Measurements from ENCODE around the gene TUBE1.
"Not testable (repeated sequence)": the region's sequence is repeated elsewhere in the genome, so short reads cannot be mapped to it uniquely, and the experiment has no call there.

Gene TUBE1

GRCh38 chr6:112087136-112087911, at the start of gene TUBE1, which contains the start of gene FAM229B:
TSS of gene TUBE1 (minus strand) at chr6:112087482. CDS start at chr6:112087434, 48 bp downstream.
TSS of gene FAM229B (plus strand) at chr6:112087591. CDS start at chr6:112099284, 11,693 bp downstream.
- peak; percentile 78 for DNase-seq (ENCODE audit: low spot score)

GRCh38 chr6:112130878-112131277, 43.6 kb upstream of the TUBE1 start:
- no peak for DNase-seq (ENCODE audit: low spot score)

GRCh38 chr6:112128208-112128607, 40.9 kb upstream of the TUBE1 start:
- no peak for DNase-seq (ENCODE audit: low spot score)

GRCh38 chr6:112123982-112124381, 36.7 kb upstream of the TUBE1 start:
- no peak for DNase-seq (ENCODE audit: low spot score)

- no peak for DNase-seq (ENCODE audit: low spot score)
These were observed 35.5 kb upstream of the TUBE1 start for GRCh38 chr6:112122756-112123155.

GRCh38 chr6:112118034-112118433, 30.8 kb upstream of the TUBE1 start:
- no peak for DNase-seq (ENCODE audit: low spot score)

- DNase-seq (ENCODE audit: low spot score) = peak; percentile 7
These were observed 30.3 kb upstream of the TUBE1 start for GRCh38 chr6:112117554-112117953.

- DNase-seq (ENCODE audit: low spot score) = no peak
These were observed 28.9 kb upstream of the TUBE1 start for GRCh38 chr6:112116221-112116620.

- DNase-seq (ENCODE audit: low spot score) = no peak
These were observed 27.4 kb upstream of the TUBE1 start for GRCh38 chr6:112114577-112115223.

GRCh38 chr6:112113918-112114317, 26.6 kb upstream of the TUBE1 start:
- DNase-seq (ENCODE audit: low spot score) = no peak

GRCh38 chr6:112113431-112113830, 26.1 kb upstream of the TUBE1 start:
- no peak for DNase-seq (ENCODE audit: low spot score)

- DNase-seq (ENCODE audit: low spot score) = no peak
These were observed 22.0 kb upstream of the TUBE1 start for GRCh38 chr6:112109262-112109661.

- no peak for DNase-seq (ENCODE audit: low spot score)
These were observed 19.3 kb upstream of the TUBE1 start for GRCh38 chr6:112106562-112106961.

GRCh38 chr6:112106026-112106425, 18.7 kb upstream of the TUBE1 start:
- DNase-seq (ENCODE audit: low spot score) = not testable (repeated sequence)

- DNase-seq (ENCODE audit: low spot score) = no peak
These were observed 13.3 kb upstream of the TUBE1 start for GRCh38 chr6:112100561-112100960.

- no peak for DNase-seq (ENCODE audit: low spot score)
These were observed 9.6 kb upstream of the TUBE1 start for GRCh38 chr6:112096901-112097300.

GRCh38 chr6:112087916-112088315, 634 bp upstream of the TUBE1 start:
- no peak for DNase-seq (ENCODE audit: low spot score)

- DNase-seq (ENCODE audit: low spot score) = peak; percentile 53
These were observed 542 bp downstream of the TUBE1 start for GRCh38 chr6:112086744-112087135.

GRCh38 chr6:112085286-112086065, 1.8 kb downstream of the TUBE1 start:
- no peak for DNase-seq (ENCODE audit: low spot score)

- no peak for DNase-seq (ENCODE audit: low spot score)
These were observed 5.7 kb downstream of the TUBE1 start for GRCh38 chr6:112081569-112081968.

- DNase-seq (ENCODE audit: low spot score) = no peak
These were observed 20.7 kb downstream of the TUBE1 start for GRCh38 chr6:112066606-112067005.

GRCh38 chr6:112065426-112065986, 21.8 kb downstream of the TUBE1 start:
- DNase-seq (ENCODE audit: low spot score) = no peak

Data from hepatic stellate cell (primary cell).